BE2C (cell line): ENCODE data around the gene CRYM.
"Not testable (repeated sequence)": the region's sequence is repeated elsewhere in the genome, so short reads cannot be mapped to it uniquely, and the experiment has no call there.

ENCODE experiments used
- DNase-seq: peaks from one replicate; pipeline ENCODE4 v3.0.0-alpha.2; 2020
- H3K27me3 ChIP-seq: fragments of 250-450 bp; sonication (Bioruptor Pico); 2 replicates; pipeline ENCODE4 v1.5.1; 2020; ENCODE audit warnings: mild to moderate bottlenecking
- H3K36me3 ChIP-seq: fragments of 250-450 bp; sonication (Bioruptor Pico); 2 replicates; pipeline ENCODE4 v1.5.1; 2020; ENCODE audit warnings: mild to moderate bottlenecking
- H3K4me1 ChIP-seq: fragments of 250-450 bp; sonication (Bioruptor Pico); 2 replicates; pipeline ENCODE4 v1.5.1; 2020
- H3K4me3 ChIP-seq: 2 replicates; pipeline ENCODE4 v1.5.1; 2011; ENCODE audit warnings: low read depth, low read length
- H3K9me3 ChIP-seq: fragments of 250-450 bp; sonication (Bioruptor Pico); 2 replicates; pipeline ENCODE4 v1.5.1; 2020
- CTCF ChIP-seq: IDR thresholded peaks from 2 replicates; pipeline ENCODE4 v1.5.1; 2012; ENCODE audit warnings: mild to moderate bottlenecking, low read depth, low read length

CRYM gene

DNA sequence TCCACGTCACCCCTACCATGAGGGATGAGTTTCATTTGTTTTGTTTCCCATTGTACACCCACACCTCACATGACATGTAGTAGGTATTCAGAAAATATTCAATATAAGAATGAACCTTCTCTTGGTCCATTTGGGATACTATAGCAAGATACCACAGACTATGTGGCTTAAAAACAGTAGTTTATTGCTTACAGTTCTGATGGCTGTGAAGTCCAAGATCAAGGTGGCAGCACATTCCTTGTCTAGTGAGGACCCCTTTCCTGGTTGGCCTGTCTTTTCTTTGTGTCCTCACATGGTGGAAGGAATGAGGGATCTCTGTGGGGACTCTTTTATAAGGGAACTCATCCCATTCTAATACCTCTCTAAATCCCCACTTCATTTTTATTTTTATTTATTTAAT lies 36.2 kb upstream of the CRYM start:
- DNase-seq = no peak
- H3K36me3 ChIP-seq = no peaks in the 10 kb centered on the region
- H3K9me3 ChIP-seq = no peaks in the 10 kb centered on the region
- 0 out of 2 replicates have a peak, but pooled peaks cover 5% of the 10 kb centered on the region for H3K27me3 ChIP-seq
- H3K4me3 ChIP-seq = no peak overlapping the region
- no peak for TF ChIP-seq CTCF
- H3K4me1 ChIP-seq = no peaks in the 10 kb centered on the region

- H3K27me3 ChIP-seq, H3K36me3 ChIP-seq, DNase-seq, H3K4me1 ChIP-seq, H3K4me3 ChIP-seq, H3K9me3 ChIP-seq: not testable (repeated sequence)
Observed at GRCh38 chr16:21312863-21313372, 34.8 kb upstream of the CRYM start.

DNA sequence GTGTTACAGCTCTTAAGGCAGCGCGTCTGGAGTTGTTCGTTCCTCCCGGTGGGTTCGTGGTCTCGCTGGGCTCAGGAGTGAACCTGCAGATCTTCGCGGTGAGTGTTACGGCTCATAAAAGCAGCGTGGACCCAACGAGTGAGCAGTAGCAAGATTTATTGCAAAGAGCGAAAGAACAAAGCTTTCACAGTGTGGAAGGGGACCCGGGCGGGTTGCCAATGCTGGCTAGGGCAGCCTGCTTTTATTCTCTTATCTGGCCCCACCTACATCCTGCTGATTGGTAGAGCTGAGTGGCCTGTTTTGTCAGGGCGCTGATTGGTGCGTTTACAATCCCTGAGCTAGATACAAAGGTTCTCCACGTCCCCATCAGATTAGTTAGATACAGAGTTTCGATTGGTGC lies 34.0 kb upstream of the CRYM start:
- H3K4me3 ChIP-seq, H3K36me3 ChIP-seq, H3K27me3 ChIP-seq, H3K4me1 ChIP-seq, DNase-seq, H3K9me3 ChIP-seq: not testable (repeated sequence)

GRCh38 chr16:21306712-21307111 lies 28.6 kb upstream of the CRYM start:
- H3K27me3 ChIP-seq, H3K4me3 ChIP-seq, H3K36me3 ChIP-seq, H3K4me1 ChIP-seq, H3K9me3 ChIP-seq, DNase-seq: not testable (repeated sequence)

GRCh38 chr16:21302898-21303528 lies 24.9 kb upstream of the CRYM start:
- H3K36me3 ChIP-seq = no peaks in the 10 kb centered on the region
- no peak overlapping the region for H3K4me3 ChIP-seq
- H3K27me3 ChIP-seq = peaks cover 7% of the 10 kb centered on the region
- H3K9me3 ChIP-seq = no peaks in the 10 kb centered on the region
- no peaks in the 10 kb centered on the region for H3K4me1 ChIP-seq
- no peak for TF ChIP-seq CTCF
- no peak for DNase-seq

GRCh38 chr16:21302454-21302853 lies 24.4 kb upstream of the CRYM start:
- H3K27me3 ChIP-seq = peaks cover 7% of the 10 kb centered on the region
- H3K9me3 ChIP-seq = no peaks in the 10 kb centered on the region
- no peak overlapping the region for H3K4me3 ChIP-seq
- H3K36me3 ChIP-seq = no peaks in the 10 kb centered on the region
- no peak for TF ChIP-seq CTCF
- no peak for DNase-seq
- no peaks in the 10 kb centered on the region for H3K4me1 ChIP-seq

- DNase-seq = no peak
- no peaks in the 10 kb centered on the region for H3K9me3 ChIP-seq
- TF ChIP-seq CTCF = no peak
Observed at GRCh38 chr16:21301895-21302291, 23.8 kb upstream of the CRYM start.

More at GRCh38 chr16:21301895-21302291, 23.8 kb upstream of the CRYM start:
- H3K27me3 ChIP-seq = peaks cover 10% of the 10 kb centered on the region
- H3K4me1 ChIP-seq = no peaks in the 10 kb centered on the region
- no peaks in the 10 kb centered on the region for H3K36me3 ChIP-seq
- H3K4me3 ChIP-seq = peak overlapping the region; percentile 64
